ENCODE data around the gene ERCC8.

The ERCC8 gene

GRCh38 chr5:60918466-60918865 is 26.4 kb downstream of the ERCC8 start:
- no peak overlapping the region for H3K27ac ChIP-seq
- TF ChIP-seq CTCF (IDR thresholded peaks at IDR 0.05) (no peak), ZFX (IDR thresholded peaks at IDR 0.05; ENCODE audit: borderline replicate concordance) (no peak)

GRCh38 chr5:60916646-60917045 is 28.2 kb downstream of the ERCC8 start:
- H3K27ac ChIP-seq: no peak overlapping the region
- TF ChIP-seq CTCF (IDR thresholded peaks at IDR 0.05): no peak
- no peak for TF ChIP-seq ZFX (IDR thresholded peaks at IDR 0.05; ENCODE audit: borderline replicate concordance)

- TF ChIP-seq CTCF (IDR thresholded peaks at IDR 0.05): no peak
- no peak for TF ChIP-seq ZFX (IDR thresholded peaks at IDR 0.05; ENCODE audit: borderline replicate concordance)
- H3K27ac ChIP-seq: no peak overlapping the region
Measured at GRCh38 chr5:60903356-60903755, 41.5 kb downstream of the ERCC8 start.

- TF ChIP-seq CTCF (IDR thresholded peaks at IDR 0.05): no peak
- TF ChIP-seq ZFX (IDR thresholded peaks at IDR 0.05; ENCODE audit: borderline replicate concordance): no peak
- H3K27ac ChIP-seq: no peak overlapping the region
Measured at GRCh38 chr5:60896991-60897390, 47.9 kb downstream of the ERCC8 start.

GRCh38 chr5:60893521-60893920 is 51.3 kb downstream of the ERCC8 start:
- H3K27ac ChIP-seq: no peak overlapping the region
- no peak for TF ChIP-seq CTCF (IDR thresholded peaks at IDR 0.05)

GRCh38 chr5:60891667-60892066 is 53.2 kb downstream of the ERCC8 start:
- TF ChIP-seq ZFX (IDR thresholded peaks at IDR 0.05; ENCODE audit: borderline replicate concordance) (no peak), CTCF (IDR thresholded peaks at IDR 0.05) (no peak)
- no peak overlapping the region for H3K27ac ChIP-seq

- no peak for TF ChIP-seq ZFX (IDR thresholded peaks at IDR 0.05; ENCODE audit: borderline replicate concordance)
- no peak for TF ChIP-seq CTCF (IDR thresholded peaks at IDR 0.05)
- H3K27ac ChIP-seq: no peak overlapping the region
Measured at GRCh38 chr5:60888359-60889061, 56.4 kb downstream of the ERCC8 start.
